HEK293T (cell line): ENCODE results near the gene DGKH.
"Not testable (repeated sequence)": the region's sequence is repeated elsewhere in the genome, so short reads cannot be mapped to it uniquely, and the experiment has no call there.

Source experiments
- CTCF ChIA-PET: fragments of 350-600 bp; formaldehyde crosslinking; extraction: SDS; loops from one replicate; lab custom pipeline; 2021; ENCODE audit warnings: antibody characterized with exemption, inconsistent platforms; lab: Yijun Ruan, JAX
- POLR2A ChIA-PET: fragments of 350-600 bp; formaldehyde crosslinking; extraction: SDS; loops from one replicate; lab custom pipeline; 2020; ENCODE audit warnings: antibody characterized with exemption, inconsistent platforms; lab: Yijun Ruan, JAX
- DNase-seq: peaks from one replicate; pipeline ENCODE4 v3.0.0; 2012; ENCODE audit warnings: mixed read lengths; ENCODE audit errors: extremely low spot score
- ARNT ChIP-seq: fragments of 450-650 bp; IDR thresholded peaks from 2 replicates; pipeline ENCODE4 v1.6.1; 2017; ENCODE audit warnings: mild to moderate bottlenecking
- BHLHE40 ChIP-seq: fragments of 450-650 bp; IDR thresholded peaks from 2 replicates; pipeline ENCODE4 v1.6.1; 2016; ENCODE audit warnings: mild to moderate bottlenecking, moderate library complexity, borderline replicate concordance
- CTBP1 ChIP-seq: fragments of 450-650 bp; IDR thresholded peaks from 2 replicates; pipeline ENCODE4 v1.6.1; 2016; ENCODE audit warnings: borderline replicate concordance
- ELF4 ChIP-seq: fragments of 450-650 bp; IDR thresholded peaks from 2 replicates; pipeline ENCODE4 v1.6.1; 2017; ENCODE audit warnings: antibody characterized with exemption
- FOXA1 ChIP-seq: fragments of 450-650 bp; IDR thresholded peaks from 2 replicates; pipeline ENCODE4 v1.6.1; 2016; ENCODE audit warnings: mild to moderate bottlenecking
- FOXK2 ChIP-seq: fragments of 450-650 bp; IDR thresholded peaks from 2 replicates; pipeline ENCODE4 v1.6.1; 2016; ENCODE audit warnings: mild to moderate bottlenecking
- FOXM1 ChIP-seq: fragments of 450-650 bp; IDR thresholded peaks from 2 replicates; pipeline ENCODE4 v1.6.1; 2017; ENCODE audit warnings: mild to moderate bottlenecking, borderline replicate concordance
- HDGF ChIP-seq: fragments of 450-650 bp; IDR thresholded peaks from 2 replicates; pipeline ENCODE4 v1.6.1; 2017; ENCODE audit warnings: antibody characterized with exemption, borderline replicate concordance
- LEF1 ChIP-seq: fragments of 450-650 bp; IDR thresholded peaks from 2 replicates; pipeline ENCODE4 v1.6.1; 2017; ENCODE audit warnings: mild to moderate bottlenecking, borderline replicate concordance
- NFRKB ChIP-seq: fragments of 450-650 bp; IDR thresholded peaks from 2 replicates; pipeline ENCODE4 v1.6.1; 2016; ENCODE audit warnings: mild to moderate bottlenecking, moderate library complexity
- SUZ12 ChIP-seq: fragments of 450-650 bp; IDR thresholded peaks from 2 replicates; pipeline ENCODE4 v1.6.1; 2016; ENCODE audit warnings: mild to moderate bottlenecking
- TARDBP ChIP-seq: fragments of 450-650 bp; IDR thresholded peaks from 2 replicates; pipeline ENCODE4 v1.6.1; 2016
- ZNF384 ChIP-seq: fragments of 450-650 bp; IDR thresholded peaks from 2 replicates; pipeline ENCODE4 v1.6.1; 2016
- TF ChIP-seq, protein P1 (sequence below): fragments of 450-650 bp; IDR thresholded peaks from 2 replicates; pipeline ENCODE4 v1.6.1; 2016

Gene DGKH

GRCh38 chr13:42151781-42152180 lies 103.3 kb downstream of the DGKH start:
- CTCF ChIA-PET, result no interaction called here
- no peak for DNase-seq
- TF ChIP-seq LEF1, result no peak
- POLR2A ChIA-PET, result no interaction called here

- CTCF ChIA-PET, result no interaction called here
- TF ChIP-seq BHLHE40 (no peak), ZNF384 (no peak), LEF1 (no peak), SUZ12 (no peak), HDGF (no peak), NFRKB (no peak), ARNT (no peak), FOXK2 (no peak), FOXM1 (no peak), TARDBP (no peak), ELF4 (no peak), CTBP1 (no peak)
- POLR2A ChIA-PET, result no interaction called here
- no peak for DNase-seq
These were observed 104.0 kb downstream of the DGKH start for GRCh38 chr13:42152495-42152894.

GRCh38 chr13:42153199-42154113 lies 105.0 kb downstream of the DGKH start:
- ChIA-PET CTCF (no interaction called here), POLR2A (no interaction called here)
- DNase-seq, result no peak
- TF ChIP-seq, protein P1, sequence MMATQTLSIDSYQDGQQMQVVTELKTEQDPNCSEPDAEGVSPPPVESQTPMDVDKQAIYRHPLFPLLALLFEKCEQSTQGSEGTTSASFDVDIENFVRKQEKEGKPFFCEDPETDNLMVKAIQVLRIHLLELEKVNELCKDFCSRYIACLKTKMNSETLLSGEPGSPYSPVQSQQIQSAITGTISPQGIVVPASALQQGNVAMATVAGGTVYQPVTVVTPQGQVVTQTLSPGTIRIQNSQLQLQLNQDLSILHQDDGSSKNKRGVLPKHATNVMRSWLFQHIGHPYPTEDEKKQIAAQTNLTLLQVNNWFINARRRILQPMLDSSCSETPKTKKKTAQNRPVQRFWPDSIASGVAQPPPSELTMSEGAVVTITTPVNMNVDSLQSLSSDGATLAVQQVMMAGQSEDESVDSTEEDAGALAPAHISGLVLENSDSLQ, result 0 out of 2 replicates have a peak, but pooled peaks have one; percentile 40
- no peak for TF ChIP-seq FOXK2

DNA sequence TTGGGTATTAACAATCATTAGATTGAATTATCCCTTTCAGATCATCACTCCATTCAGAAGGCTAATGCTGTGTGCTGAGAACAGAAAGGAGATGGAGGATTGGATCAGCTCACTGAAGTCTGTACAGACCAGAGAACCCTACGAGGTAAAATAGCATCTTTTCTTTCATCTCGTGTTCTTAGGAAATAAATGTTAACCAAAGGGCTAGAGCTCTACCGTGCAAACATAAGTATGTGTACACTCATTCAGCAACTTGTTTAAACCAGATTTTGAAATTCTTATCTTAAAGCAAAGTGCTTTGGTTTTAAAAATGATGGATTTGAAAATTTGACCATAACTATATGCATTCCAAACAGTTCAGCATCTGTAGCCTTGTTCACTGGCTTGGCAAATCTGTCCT lies 106.8 kb downstream of the DGKH start:
- TF ChIP-seq, protein P1, result no peak
- TF ChIP-seq SUZ12, result no peak
- TF ChIP-seq LEF1, result no peak
- no peak for DNase-seq
- POLR2A ChIA-PET, result no interaction called here
- CTCF ChIA-PET, result no interaction called here

DNA sequence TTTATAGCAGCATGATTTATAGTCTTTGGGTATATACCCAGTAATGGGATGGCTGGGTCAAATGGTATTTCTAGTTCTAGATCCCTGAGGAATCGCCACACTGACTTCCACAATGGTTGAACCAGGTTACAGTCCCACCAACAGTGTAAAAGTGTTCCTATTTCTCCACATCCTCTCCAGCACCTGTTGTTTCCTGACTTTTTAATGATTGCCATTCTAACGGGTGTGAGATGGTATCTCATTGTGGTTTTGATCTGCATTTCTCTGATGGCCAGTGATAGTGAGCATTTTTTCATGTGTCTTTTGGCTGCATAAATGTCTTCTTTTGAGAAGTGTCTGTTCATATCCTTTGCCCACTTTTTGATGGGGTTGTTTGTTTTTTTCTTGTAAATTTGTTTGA lies 114.9 kb downstream of the DGKH start:
- POLR2A ChIA-PET, result not testable (repeated sequence)

GRCh38 chr13:42163910-42164309 lies 115.5 kb downstream of the DGKH start:
- CTCF ChIA-PET, POLR2A ChIA-PET, DNase-seq: not testable (repeated sequence)
- TF ChIP-seq ZNF384 (peak; percentile 54; the same call in 1 of the 2 replicates), FOXA1 (0 out of 2 replicates have a peak, but pooled peaks have one; percentile 31), CTBP1 (peak; percentile 89)
- TF ChIP-seq, protein P1, result peak; percentile 85

More for the DNA sequence above, 114.9 kb downstream of the DGKH start:
- DNase-seq, CTCF ChIA-PET: not testable (repeated sequence)

GRCh38 chr13:42164557-42165125 lies 116.2 kb downstream of the DGKH start:
- TF ChIP-seq, protein P1, result peak; percentile 60; the same call in 1 of the 2 replicates
- no peak for TF ChIP-seq CTBP1
- ChIA-PET CTCF (no interaction called here), POLR2A (no interaction called here)
- no peak for DNase-seq
